GM23338 (cell line): ENCODE results near the gene INPP4B.

ENCODE experiments used
- CREB1 ChIP-seq: fragments of 250-450 bp; sonication (Bioruptor Pico); IDR thresholded peaks from 2 replicates; pipeline ENCODE4 v1.5.0; 2020; ENCODE audit warnings: low read depth, mild to moderate bottlenecking, moderate library complexity
- CTCF ChIP-seq, 2 experiments: fragments of 200-600 bp in 1 of 2; sonication (generic) in 1 of 2; conservative IDR thresholded peaks; 2 replicates each; pipeline versions ENCODE4 v1.5.1 to v1.6.1; 2016 to 2017; ENCODE audit warnings: antibody characterized with exemption in 2 of 2, low read depth in 2 of 2, mild to moderate bottlenecking in 2 of 2, moderate library complexity in 1 of 2
- ETS1 ChIP-seq: IDR thresholded peaks from 2 replicates; pipeline ENCODE4 v1.6.1; 2016; ENCODE audit warnings: antibody characterized with exemption
- EZH2 ChIP-seq: fragments of 200-600 bp; sonication (generic); IDR thresholded peaks from one replicate; pipeline ENCODE4 v1.8.0; 2017; ENCODE audit warnings: antibody characterized with exemption, mild to moderate bottlenecking, low read depth; ENCODE audit not compliant: unreplicated experiment
- EZH2phosphoT487 ChIP-seq: fragments of 200-600 bp; sonication (generic); IDR thresholded peaks from one replicate; pipeline ENCODE4 v1.8.1; 2018; ENCODE audit warnings: antibody characterized with exemption; ENCODE audit not compliant: unreplicated experiment
- JUNB ChIP-seq: IDR thresholded peaks from one replicate; pipeline ENCODE4 v1.6.1; 2016; ENCODE audit warnings: antibody characterized with exemption; ENCODE audit not compliant: unreplicated experiment
- NANOG ChIP-seq: IDR thresholded peaks from 2 replicates; pipeline ENCODE4 v1.6.1; 2016; ENCODE audit warnings: antibody characterized with exemption, borderline replicate concordance
- POLR2AphosphoS5 ChIP-seq: IDR thresholded peaks from 2 replicates; pipeline ENCODE4 v1.6.1; 2016; ENCODE audit warnings: antibody characterized with exemption, low read depth
- REST ChIP-seq: IDR thresholded peaks from one replicate; pipeline ENCODE4 v1.6.1; 2018; ENCODE audit warnings: antibody characterized with exemption; ENCODE audit not compliant: unreplicated experiment
- STAT1 ChIP-seq: IDR thresholded peaks from one replicate; pipeline ENCODE4 v1.6.1; 2016; ENCODE audit warnings: antibody characterized with exemption; ENCODE audit not compliant: unreplicated experiment
- ZNF114 ChIP-seq: fragments of 250-450 bp; sonication (Bioruptor Pico); IDR thresholded peaks from 2 replicates; pipeline ENCODE4 v1.5.0; 2020; ENCODE audit warnings: mild to moderate bottlenecking, moderate library complexity
- ZNF331 ChIP-seq: fragments of 250-450 bp; sonication (Bioruptor Pico); IDR thresholded peaks from 2 replicates; pipeline ENCODE4 v1.5.0; 2020; ENCODE audit warnings: low read depth, mild to moderate bottlenecking, moderate library complexity

GRCh38 chr4:142211444-142211843 lies 634.7 kb downstream of the INPP4B start:
- TF ChIP-seq CTCF (conservative IDR thresholded peaks at IDR 0.05; ENCODE audit: low read depth in 2 of 2) (no peak; a peak in 1 of 4 replicates), POLR2AphosphoS5 (no peak), JUNB (no peak), EZH2 (no peak), EZH2phosphoT487 (no peak), REST (no peak), ZNF114 (CRISPR knock-in tag) (no peak), CREB1 (CRISPR knock-in tag) (no peak), NANOG (no peak), ETS1 (no peak), STAT1 (no peak), ZNF331 (no peak)
